Measurements from ENCODE around the gene RIIAD1.
A peak's percentile ranks its signal among the peaks of the same experiment; 100 is the strongest.
"Not testable (repeated sequence)": the region's sequence is repeated elsewhere in the genome, so short reads cannot be mapped to it uniquely, and the experiment has no call there.

The RIIAD1 gene, protein sequence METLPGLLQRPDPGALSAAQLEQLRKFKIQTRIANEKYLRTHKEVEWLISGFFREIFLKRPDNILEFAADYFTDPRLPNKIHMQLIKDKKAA

DNA sequence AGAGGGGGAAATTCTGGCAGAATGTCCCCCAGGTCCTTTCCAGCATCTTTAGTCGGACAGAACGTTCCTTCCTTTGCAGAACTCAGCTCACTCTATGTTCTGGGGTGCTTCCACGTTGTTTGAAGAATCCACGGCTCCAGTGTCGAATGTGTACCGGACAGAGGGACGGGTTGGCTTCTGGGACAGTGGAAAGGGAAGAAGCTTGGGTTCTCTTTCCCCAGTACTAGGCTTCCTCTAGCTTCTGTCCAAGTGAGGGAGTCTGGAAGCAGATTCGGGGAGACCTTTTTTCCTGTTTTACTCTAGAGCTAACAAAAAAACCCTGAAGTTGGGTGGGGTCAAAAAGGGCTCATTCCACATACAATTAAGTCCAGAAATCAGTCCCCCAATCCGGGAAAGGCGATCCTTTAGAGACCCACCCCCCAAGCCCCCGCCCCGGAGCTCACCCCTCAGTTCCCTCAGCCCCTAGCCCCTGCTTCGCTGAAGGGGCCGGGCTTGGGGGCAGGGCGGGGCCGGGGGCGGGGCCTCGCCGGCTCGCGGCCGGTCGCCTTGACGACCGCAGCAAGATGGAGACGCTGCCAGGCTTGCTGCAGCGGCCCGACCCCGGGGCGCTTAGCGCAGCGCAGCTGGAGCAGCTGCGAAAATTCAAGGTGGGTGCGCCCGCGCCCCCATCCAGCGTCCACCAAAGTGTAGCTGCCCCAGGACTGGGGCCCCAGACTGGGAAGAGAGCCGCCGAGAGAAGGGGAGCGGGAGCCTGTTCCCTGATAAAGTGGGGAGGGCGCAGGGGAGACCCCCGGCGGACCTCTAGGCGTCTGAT, at the start of gene RIIAD1:
RIIAD1 (plus strand) TSS at position 549 of the 814 bp plus-strand sequence; CDS start at position 564, 15 bp downstream.
- DNase-seq = peak; percentile 54

DNA sequence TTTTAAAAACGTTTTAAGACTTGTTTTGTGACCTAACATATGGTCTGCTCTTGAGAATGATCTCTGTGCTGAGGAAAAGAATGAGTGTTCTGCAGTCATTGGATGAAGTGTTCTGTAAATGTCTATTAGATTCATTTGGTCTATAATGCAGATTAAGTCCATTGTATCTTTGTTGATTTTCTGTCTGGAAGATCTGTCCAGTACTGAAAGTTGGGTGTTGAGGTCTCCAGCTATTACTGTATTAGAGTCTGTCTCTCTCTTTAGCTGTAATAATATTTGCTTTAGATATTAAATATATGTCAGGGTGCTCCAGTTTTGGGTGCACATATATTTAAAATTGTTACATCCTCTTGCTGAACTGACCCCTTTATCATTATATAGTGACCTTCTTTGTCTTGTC, 47.9 kb upstream of the RIIAD1 start:
- DNase-seq = no peak

DNA sequence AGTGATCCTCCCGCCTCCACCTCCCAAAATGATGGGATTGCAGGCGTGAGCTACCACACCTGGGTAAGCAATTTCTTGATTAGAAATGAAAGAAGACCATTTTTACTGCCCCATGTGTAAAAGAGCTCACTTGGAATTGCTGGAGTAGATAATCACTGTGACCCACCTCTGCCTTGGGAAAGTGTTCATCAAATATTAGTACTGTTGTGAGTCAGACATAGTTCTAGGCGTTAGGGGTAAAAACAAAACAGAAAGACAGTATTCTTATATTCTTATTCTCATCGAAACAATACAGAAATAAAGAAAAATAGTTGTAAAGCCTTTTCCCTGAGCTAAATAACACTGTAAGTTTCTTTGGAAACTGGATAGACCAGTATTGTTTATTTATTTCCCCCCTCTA, 40.9 kb upstream of the RIIAD1 start:
- no peak for DNase-seq

DNA sequence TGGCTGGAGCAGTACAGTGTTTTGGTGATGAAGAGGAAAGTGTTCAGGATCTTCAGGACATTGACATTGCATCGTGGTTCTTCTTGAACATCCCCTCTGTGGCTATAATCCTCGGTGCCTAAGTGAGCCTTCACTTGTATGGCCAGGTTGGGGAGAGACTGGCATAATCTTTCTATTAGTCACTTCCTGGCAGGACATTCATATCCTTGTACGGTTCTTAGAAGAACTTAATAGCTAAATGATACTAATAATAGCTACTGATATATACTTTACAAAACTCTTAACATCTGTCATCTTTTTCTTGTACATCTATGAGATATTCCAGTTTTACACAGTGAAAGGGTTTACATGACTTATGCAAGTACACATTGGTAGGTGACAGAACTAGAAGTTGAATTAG, 40.5 kb upstream of the RIIAD1 start:
- no peak for DNase-seq

DNA sequence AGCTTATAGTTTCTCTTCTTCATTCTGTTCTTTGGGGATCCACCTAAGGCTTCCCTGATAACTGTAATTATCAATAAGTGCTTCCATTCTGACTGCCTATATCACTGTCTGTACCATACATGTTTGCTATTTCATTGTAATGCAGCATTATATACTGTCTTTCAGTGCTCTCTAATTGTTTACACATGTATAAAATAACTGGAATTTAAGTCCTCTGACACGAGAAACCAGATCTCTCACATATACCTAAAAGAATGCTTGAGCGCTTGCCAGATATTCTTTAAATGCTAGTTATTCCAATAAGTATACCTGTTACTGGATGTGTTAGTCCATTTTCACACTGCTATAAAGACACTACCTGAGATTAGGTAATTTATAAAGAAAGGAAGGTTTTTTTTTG, 39.4 kb upstream of the RIIAD1 start:
- no peak for DNase-seq

DNA sequence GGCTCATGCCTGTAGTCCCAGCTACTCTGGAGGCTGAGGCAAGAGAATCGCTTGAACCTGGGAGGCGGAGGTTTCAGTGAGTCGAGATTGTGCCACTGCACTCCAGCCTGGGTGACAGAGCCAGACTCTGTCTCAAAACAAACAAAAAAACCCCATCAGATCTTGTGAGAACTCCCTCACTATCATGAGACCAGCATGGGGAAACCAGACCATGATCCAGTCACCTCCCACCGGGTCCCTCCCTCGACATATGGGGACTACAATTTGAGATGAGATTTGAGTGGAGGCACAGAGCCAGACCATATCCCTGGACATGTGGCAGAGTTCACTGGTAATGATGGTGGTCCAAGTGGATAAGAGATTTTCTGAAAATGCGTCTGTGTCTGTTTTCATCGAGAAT, 38.4 kb upstream of the RIIAD1 start:
- not testable (repeated sequence) for DNase-seq

DNA sequence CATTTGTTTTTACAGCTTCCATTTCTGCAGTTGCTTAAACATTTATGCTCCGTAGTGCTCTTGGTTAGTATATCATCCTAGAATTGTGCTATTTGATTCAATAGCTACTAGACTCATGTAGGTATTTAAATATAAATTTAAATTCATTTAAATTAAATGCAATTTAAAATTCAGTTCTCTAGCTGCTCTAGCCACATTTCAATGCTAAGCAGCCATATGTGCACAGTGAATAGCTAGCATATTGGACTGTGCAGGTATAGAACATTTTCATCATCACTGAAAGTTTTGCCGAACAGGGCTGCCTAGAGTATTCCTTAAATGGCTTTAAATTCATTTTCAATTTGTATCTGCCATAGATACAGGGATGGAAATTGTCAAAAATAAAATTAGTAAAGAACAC, 37.2 kb upstream of the RIIAD1 start:
- DNase-seq = no peak

DNA sequence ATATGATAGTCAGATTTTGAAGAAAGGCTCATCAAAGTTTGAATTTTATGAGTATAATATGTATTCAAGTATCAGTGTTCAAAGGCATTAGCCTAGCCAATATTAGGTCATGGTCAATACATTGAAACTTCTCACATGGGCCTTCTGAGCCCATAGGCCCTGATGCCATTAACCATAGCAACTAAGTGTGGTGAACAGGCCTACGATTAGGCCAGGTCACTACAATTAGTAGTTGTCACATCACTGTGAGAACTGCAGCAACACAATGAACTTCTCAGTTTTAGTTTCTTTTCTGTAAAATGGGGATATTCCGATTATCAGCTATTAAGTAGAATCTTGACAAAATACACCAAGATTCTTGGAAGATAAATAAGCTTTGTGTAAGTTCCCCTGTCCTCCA, 34.8 kb upstream of the RIIAD1 start:
- no peak for DNase-seq

DNA sequence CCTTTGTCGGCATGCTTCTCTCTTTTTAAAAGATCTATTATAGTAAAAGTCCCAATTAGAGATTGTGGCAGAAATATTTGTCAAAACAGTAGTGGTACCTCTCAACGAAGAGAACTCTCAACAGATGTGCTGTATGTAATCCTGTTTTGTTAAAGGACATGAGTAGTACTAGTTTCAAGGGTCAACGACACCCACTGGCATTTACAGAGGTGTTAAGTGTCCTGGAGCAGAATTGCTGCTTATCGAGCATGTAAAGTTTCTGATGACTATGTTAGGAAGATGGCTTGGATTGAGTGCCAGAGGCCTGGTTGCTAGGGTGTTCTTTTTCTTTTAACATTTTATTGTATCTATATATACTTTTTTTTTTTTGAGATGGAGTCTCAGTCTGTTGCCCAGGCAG, 31.8 kb upstream of the RIIAD1 start:
- no peak for DNase-seq

DNA sequence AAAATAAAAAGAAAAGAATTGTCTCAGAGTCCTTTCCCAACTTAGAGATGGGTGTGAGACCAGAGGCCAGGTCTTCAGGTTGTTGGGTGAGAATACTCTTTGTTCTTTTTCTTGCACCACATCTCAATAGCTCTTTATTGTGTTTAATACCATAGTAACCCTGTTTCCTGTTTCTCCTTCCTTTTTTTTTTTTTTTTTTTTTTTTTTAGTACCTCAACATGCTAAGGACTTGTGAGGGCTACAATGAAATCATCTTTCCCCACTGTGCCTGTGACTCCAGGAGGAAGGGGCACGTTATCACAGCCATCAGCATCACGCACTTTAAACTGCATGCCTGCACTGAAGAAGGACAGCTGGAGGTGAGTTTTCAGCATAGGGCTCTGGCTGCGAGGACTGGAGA, 29.1 kb upstream of the RIIAD1 start:
- DNase-seq = no peak

DNA sequence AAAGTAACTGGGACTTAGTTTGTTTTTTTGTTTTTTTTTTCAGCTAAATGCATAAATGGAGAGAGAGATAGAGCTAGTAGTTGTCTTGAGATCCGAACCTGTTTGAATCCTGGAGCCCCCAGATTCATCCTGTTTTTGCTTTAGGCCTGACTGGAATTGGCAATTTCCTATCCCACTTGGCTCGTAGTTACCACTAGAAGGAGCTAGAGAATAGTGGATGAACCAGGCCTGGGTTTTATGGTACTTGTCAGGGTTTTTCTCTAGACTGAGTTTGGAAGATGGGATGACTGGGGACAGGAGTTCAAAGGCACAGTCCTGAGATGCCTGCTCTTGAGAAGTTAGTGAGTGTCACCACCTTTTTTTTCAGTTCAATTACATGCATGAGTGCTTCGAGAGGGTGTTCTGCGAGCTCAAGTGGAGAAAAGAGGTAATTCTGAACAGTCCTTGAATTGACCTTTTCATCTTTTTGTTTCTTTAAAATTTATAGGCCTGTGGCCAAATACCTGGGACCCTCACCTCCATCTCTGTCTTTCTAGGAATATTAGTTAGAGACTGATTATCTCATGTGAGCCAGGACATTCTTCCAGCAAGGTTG, 28.2 kb upstream of the RIIAD1 start:
- DNase-seq = no peak

DNA sequence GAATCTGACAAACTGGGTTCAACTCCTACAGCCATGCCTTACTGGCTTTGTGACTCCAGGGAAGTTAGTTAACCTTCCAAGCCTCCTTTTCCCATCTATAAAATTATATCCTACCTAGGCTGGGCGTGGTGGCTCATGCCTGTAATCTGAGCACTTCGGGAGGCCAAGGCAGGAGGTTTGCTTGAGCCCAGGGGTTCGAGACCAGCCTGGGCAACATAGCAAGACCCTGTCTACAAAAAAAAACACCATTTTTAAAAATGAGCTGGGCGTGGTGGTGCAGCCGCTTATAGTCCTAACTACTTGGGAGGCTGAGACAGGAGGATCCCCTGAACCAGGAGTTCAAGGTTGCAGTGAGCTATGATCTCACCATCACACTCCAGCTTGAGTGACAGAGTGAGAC, 19.8 kb upstream of the RIIAD1 start:
- no peak for DNase-seq

DNA sequence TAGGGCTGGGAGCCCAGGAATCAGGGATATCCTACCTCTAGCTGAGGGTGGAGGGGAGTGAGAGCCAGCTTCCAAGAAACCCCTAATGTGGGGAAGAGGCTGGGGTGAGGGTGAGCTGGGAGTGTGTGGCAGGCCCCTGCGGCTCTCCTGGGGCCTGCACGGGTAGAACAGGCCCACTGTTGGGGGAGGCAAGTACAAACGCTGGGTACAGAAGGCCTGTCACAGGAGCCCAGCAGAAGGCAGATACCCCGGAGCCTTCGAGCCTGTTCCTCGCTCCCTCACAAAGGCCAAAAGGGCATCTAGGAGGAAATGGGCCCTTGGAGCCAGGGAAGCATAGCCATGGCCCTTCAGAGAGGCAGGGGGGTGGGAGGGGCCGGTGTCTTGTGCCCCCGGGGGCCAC, 18.4 kb upstream of the RIIAD1 start:
- no peak for DNase-seq

DNA sequence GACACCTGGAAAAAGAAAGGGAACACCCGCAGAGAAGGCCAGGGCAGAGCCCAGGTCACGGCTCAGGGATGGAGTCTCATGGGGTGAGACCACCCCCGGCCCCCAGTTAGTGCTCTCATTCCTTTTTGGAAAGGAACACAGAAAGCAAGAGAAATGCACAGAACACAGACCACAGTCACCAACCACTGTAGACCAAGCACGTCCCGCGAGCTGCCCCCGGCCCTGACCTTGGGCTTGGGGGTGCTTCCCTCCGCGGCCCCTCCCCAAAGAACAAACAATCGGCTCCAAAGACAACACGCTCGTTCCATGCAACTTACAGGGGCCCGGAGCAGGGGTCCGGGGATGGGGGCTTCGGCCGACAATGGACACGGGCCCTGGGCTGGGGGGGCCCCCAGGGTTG, 17.5 kb upstream of the RIIAD1 start:
- no peak for DNase-seq

DNA sequence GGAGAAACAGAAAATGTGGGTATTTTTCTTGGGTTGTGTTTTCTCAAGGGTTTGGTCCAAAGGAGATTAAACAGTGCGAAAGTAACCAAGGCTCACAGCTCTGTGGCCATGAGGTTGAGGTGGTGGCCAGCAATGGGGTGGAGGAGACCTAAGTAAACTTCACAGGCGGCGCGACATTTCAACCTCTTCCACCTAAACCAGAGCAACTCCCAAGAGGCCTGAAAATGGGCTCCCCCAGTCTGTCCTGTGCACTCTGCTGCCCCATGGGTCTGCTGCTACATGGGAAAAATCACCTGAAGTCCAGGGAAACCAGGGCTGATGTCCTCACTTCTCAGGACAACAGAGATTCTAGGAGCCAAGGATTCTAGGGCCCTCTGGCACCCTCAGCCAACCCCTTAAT, 17.1 kb upstream of the RIIAD1 start:
- no peak for DNase-seq

DNA sequence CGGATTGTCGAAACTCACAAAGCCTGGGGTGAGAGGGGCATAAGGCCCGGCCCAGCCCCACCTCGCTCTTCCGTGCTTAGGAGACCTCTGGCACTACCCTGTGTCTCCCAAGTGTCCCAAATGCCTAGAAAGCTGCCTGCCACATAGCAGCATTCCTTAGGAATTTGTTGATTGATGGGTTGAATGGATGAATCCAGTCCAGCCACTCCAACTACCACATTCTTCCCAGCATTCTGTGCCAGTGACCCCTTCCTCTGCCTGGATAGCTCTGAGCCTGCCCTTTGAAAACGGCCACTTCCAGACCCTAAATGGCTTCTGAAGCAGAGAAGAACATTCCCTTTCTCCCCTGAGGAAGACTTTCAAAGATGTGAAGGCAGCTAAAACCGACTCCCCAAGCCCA, 16.2 kb upstream of the RIIAD1 start:
- no peak for DNase-seq

DNA sequence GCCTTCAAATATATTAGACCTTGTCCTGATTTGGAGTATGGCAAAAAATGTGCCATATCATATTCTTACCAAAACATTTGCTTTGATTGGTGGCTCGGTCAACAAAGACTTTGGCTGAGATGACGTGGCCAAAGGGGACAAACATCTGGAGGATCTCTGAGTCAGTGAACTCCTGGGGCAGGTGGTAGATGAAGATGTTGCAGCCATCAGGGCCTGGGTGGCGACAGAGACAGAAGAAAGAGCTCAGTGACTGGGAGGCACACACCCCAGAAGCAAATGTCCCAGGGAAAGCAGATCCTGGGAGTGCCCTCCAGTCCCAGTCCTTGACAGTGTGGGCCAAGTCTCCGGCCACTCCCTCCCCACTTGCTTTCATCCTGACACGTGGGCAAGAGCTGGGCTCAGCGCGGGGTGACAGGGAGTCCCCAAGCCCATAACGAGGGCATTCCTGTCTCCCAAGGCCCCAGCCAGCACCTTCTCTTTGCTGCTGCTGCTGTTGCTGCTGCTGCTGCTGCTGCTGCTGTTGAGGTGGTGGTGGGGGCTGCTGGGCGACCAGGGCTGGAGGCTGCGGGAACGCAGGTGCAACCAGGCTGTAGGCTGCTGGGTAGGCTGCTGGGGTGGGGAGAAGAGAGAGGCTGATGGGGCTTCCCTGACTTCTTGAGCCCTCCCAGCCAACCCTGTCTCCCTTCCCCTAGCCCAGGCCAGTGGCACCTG, 15.4 kb upstream of the RIIAD1 start:
- no peak for DNase-seq

DNA sequence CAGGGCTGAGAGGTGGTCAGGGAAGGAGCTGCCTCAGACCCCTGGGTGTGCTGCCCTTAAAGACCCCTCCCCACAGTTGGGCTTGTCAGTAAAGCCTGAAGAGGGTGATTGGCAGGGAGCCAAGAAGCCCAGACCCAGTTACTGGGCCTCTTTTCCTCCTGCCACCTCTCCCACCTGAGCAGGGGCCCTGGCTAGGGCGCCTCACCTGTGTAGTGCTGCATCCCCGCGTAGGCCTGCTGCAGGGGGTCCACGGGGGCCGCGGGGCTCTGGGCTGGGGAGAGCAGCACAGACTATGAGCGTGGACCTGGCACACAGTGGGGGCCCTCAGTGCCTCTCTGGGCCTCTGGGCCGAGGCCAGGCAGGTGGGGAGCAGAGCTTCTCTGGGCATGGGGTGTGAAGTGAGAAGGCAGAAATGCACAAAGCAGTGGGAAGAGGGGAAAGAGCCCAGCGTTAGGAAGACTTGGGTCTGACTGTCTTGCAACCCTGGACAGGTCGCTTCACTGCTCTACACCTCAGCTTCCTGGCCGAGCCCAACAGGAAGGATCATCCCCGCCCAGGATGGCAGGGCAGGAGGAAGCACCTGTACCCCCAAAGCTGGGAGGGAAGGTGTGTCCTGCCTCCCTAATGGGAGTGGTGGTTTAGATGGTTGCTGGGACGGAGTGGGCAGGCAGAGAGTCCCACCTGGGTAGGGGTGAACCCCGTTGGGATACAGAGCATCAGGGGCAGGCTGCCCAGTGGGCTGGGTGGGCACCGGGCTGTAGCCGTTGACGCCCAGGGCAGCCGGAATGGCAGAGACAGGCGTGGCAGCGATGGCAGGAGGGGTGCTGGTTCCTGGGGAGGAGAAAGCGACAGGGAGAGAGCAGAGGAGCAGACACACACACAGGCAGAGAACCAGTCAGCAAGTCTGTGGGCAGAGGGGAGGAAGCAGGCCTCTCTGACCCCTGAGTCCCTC, 14.6 kb upstream of the RIIAD1 start:
- DNase-seq = no peak

DNA sequence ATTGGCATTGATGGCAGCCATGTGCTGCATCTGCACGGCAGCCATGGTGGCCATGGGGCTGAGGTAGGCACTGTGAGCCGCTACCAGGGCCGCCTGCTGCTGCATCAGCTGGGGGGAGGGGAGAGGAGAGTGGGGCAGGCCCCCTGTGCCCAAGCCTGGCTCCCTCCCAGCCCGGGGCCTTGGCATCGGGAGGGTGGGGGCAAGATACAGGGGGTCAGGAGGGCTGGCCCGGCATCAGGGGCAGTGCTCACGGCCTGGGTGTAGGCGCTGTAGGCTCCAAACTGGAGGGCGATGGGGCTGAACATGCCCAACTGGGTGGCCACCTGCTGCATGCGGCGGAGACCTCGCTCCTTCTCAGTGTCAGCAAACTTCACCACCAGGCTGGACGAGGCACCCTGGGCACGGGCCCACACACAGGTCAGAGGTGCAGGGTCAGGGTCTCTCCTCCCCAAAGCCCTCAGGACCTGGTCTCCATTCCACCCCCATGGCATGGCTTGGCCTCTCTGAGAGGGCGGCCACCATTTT, 13.7 kb upstream of the RIIAD1 start:
- DNase-seq = no peak

DNA sequence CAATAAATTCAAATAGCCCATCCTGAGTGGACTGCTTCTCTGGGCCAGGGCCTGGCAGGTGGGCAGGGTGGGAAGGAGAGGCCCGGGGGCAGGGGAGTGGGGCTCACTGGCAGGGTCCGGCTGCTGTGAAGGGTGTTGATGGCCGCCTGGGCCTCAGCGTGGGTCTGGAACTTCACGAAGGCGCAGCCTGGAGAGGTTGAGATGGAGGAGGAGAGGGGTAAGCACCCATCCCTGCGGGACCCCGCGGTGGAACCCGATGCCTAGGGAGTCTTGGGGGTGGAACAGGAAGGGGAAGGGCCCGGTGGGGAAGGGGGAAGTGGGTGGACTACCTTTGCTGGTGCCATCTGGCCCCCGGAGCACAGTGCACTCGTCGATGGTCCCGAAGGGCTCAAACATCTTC, 12.4 kb upstream of the RIIAD1 start:
- no peak for DNase-seq

DNA sequence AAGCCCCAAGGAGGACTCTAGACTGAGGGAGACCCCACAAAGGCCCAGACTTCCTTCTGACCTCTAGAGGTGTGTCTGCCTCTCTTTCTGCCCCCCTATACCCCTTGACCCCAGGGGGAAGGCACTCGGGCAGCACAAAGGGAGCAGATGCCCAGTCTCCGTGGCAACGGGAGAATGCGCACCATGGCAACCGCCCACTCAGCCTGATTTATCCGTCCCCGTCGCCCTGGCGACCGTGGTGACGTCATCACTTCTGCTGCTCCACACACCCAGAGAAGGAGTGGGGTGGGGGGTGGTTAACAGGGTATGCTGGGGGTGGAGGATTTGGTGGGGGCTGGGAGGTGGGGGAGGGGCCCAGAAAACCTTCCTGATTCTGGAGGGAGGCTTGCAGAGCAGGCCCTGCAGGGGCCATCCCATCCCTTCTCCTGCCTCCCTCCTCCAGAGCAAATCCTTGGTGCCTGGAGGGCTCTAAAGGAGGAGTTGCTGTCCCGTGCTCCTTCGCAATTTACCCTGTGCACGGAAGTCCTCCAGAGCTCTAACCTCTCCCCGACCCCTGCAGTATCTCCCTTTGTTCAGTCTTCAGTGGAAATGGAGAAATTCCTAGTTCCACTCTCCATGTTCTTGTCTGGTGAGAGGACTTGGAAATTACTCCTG, 11.0 kb upstream of the RIIAD1 start:
- DNase-seq = peak; percentile 17
